Natural killer cell treated with Interleukin-12 subunit alpha and Interleukin-12 subunit beta and Interleukin-15 and Interleukin-18, amount 100 ng/mL, for 72 hours (primary cell): ENCODE results near the gene SLC1A4. TPM values are rescaled to one million over a fixed set of nuclear protein-coding genes. Genes with fewer than 3 reads are reported as not detected.

Experiments used
- ATAC-seq, 2 donors: fragments of 150-1000 bp; cut with Tn5 transposase in 1 of 2; sonication (Bioruptor Pico), chemical (Tn5 transposase) in 1 of 2; 2 replicates each; pipeline ENCODE4 v1.10.0; 2021
- DNase-seq: peaks from one replicate; pipeline ENCODE4 v3.0.0; 2022; ENCODE audit warnings: low spot score
- H3K27ac Mint-ChIP-seq, 2 donors: 1 replicate in 1 of 2; 2 replicates in 1 of 2; pipeline ENCODE4 v1.8.0; 2022; ENCODE audit warnings: mixed read lengths in 2 of 2, mild to moderate bottlenecking in 1 of 2, moderate library complexity in 1 of 2
- H3K27me3 Mint-ChIP-seq, 2 donors: 1 replicate in 1 of 2; 2 replicates in 1 of 2; pipeline ENCODE4 v1.8.0; 2022; ENCODE audit warnings: mixed read lengths in 2 of 2
- H3K36me3 Mint-ChIP-seq: one replicate; pipeline ENCODE4 v1.8.0; 2022; ENCODE audit warnings: mixed read lengths
- H3K4me1 Mint-ChIP-seq, 2 donors: 1 replicate in 1 of 2; 2 replicates in 1 of 2; pipeline ENCODE4 v1.8.0; 2022; ENCODE audit warnings: low read depth in 2 of 2, mixed read lengths in 2 of 2, mild to moderate bottlenecking in 1 of 2
- H3K4me3 Mint-ChIP-seq: one replicate; pipeline ENCODE4 v1.8.0; 2022; ENCODE audit warnings: mixed read lengths
- H3K9me3 Mint-ChIP-seq: 2 replicates; pipeline ENCODE4 v1.8.0; 2022; ENCODE audit warnings: mixed read lengths
- total RNA-seq, 2 donors: library from RNA; stranded (reverse); gene quantifications; one replicate each; pipeline ENCODE4 v1.2.3, GENCODE V29; 2022

SLC1A4 gene
- total RNA-seq, 2 donors from 2014 or later, result 34.5 to 34.7 TPM

GRCh38 chr2:64975232-64975821, 13.9 kb upstream of the SLC1A4 start:
- Mint-ChIP-seq H3K4me3 (no peak overlapping the region), H3K36me3 (no peaks in the 10 kb centered on the region), H3K27ac (no peak overlapping the region), H3K4me1 (peaks cover 0 to 6% of the 10 kb centered on the region in 2 donors), H3K9me3 (no peaks in the 10 kb centered on the region), H3K27me3 (peaks cover 0 to 3% of the 10 kb centered on the region in 2 donors)
- ATAC-seq (no peak), DNase-seq (no peak)

GRCh38 chr2:64976276-64976675, 12.9 kb upstream of the SLC1A4 start:
- no peak overlapping the region for H3K27ac Mint-ChIP-seq
- H3K27me3 Mint-ChIP-seq, result peaks cover 0 to 3% of the 10 kb centered on the region in 2 donors
- H3K36me3 Mint-ChIP-seq, result no peaks in the 10 kb centered on the region
- H3K4me1 Mint-ChIP-seq, result peaks cover 0 to 8% of the 10 kb centered on the region in 2 donors
- DNase-seq, result no peak
- H3K4me3 Mint-ChIP-seq, result no peak overlapping the region
- H3K9me3 Mint-ChIP-seq, result no peaks in the 10 kb centered on the region
- peak; percentile 36 to 46 for ATAC-seq

GRCh38 chr2:64978514-64979268, 10.5 kb upstream of the SLC1A4 start:
- DNase-seq (no peak), ATAC-seq (no peak)
- Mint-ChIP-seq H3K36me3 (no peaks in the 10 kb centered on the region), H3K4me1 (peaks cover 8 to 29% of the 10 kb centered on the region in 2 donors), H3K27ac (no peak overlapping the region), H3K27me3 (peaks cover 0 to 3% of the 10 kb centered on the region in 2 donors), H3K9me3 (no peaks in the 10 kb centered on the region), H3K4me3 (no peak overlapping the region)

GRCh38 chr2:64979744-64980143, 9.5 kb upstream of the SLC1A4 start:
- no peaks in the 10 kb centered on the region for H3K9me3 Mint-ChIP-seq
- DNase-seq (no peak), ATAC-seq (no peak)
- H3K4me3 Mint-ChIP-seq, result no peak overlapping the region
- H3K4me1 Mint-ChIP-seq, result peaks cover 9 to 39% of the 10 kb centered on the region in 2 donors
- peaks cover 0 to 3% of the 10 kb centered on the region in 2 donors for H3K27me3 Mint-ChIP-seq
- H3K36me3 Mint-ChIP-seq, result no peaks in the 10 kb centered on the region
- no peak overlapping the region for H3K27ac Mint-ChIP-seq

GRCh38 chr2:64980183-64980582, 9.0 kb upstream of the SLC1A4 start:
- Mint-ChIP-seq H3K9me3 (no peaks in the 10 kb centered on the region), H3K36me3 (no peaks in the 10 kb centered on the region), H3K27me3 (peaks cover 0 to 3% of the 10 kb centered on the region in 2 donors), H3K27ac (no peak overlapping the region), H3K4me1 (peaks cover 12 to 43% of the 10 kb centered on the region in 2 donors), H3K4me3 (no peak overlapping the region)
- DNase-seq, result no peak
- ATAC-seq, result no peak

- ATAC-seq, result peak; percentile 61 to 73
- Mint-ChIP-seq H3K4me3 (peak overlapping the region; percentile 62), H3K27ac (peak overlapping the region; percentile 53 to 67), H3K9me3 (no peaks in the 10 kb centered on the region), H3K4me1 (peaks cover 26 to 64% of the 10 kb centered on the region in 2 donors), H3K27me3 (peaks cover 0 to 3% of the 10 kb centered on the region in 2 donors), H3K36me3 (no peaks in the 10 kb centered on the region)
- no peak for DNase-seq
Observed at GRCh38 chr2:64982311-64982857, 6.8 kb upstream of the SLC1A4 start.

GRCh38 chr2:64982932-64983331, 6.3 kb upstream of the SLC1A4 start:
- peaks cover 0 to 3% of the 10 kb centered on the region in 2 donors for H3K27me3 Mint-ChIP-seq
- H3K4me3 Mint-ChIP-seq, result no peak overlapping the region
- no peaks in the 10 kb centered on the region for H3K9me3 Mint-ChIP-seq
- peak overlapping the region; percentile 53 to 67 for H3K27ac Mint-ChIP-seq
- DNase-seq, result no peak
- no peak for ATAC-seq
- no peaks in the 10 kb centered on the region for H3K36me3 Mint-ChIP-seq
- H3K4me1 Mint-ChIP-seq, result peaks cover 29 to 69% of the 10 kb centered on the region in 2 donors

GRCh38 chr2:64985447-64985846, 3.8 kb upstream of the SLC1A4 start:
- ATAC-seq (peak in 1 of 2 donors; percentile 28), DNase-seq (no peak)
- no peaks in the 10 kb centered on the region for H3K36me3 Mint-ChIP-seq
- peak overlapping the region; percentile 87 for H3K4me3 Mint-ChIP-seq
- H3K27ac Mint-ChIP-seq, result peak overlapping the region in 1 of 2 donors; percentile 43
- H3K4me1 Mint-ChIP-seq, result peaks cover 42 to 73% of the 10 kb centered on the region in 2 donors
- H3K9me3 Mint-ChIP-seq, result no peaks in the 10 kb centered on the region
- H3K27me3 Mint-ChIP-seq, result no peaks in the 10 kb centered on the region

GRCh38 chr2:64987001-64987955, 1.9 kb upstream of the SLC1A4 start:
- Mint-ChIP-seq H3K4me3 (peak overlapping the region; percentile 87), H3K4me1 (peaks cover 46 to 74% of the 10 kb centered on the region in 2 donors), H3K27ac (peak overlapping the region; percentile 58 to 86), H3K36me3 (no peaks in the 10 kb centered on the region), H3K27me3 (no peaks in the 10 kb centered on the region), H3K9me3 (no peaks in the 10 kb centered on the region)
- ATAC-seq, result no peak
- DNase-seq, result no peak

GRCh38 chr2:64987956-64988419, 1.2 kb upstream of the SLC1A4 start:
- Mint-ChIP-seq H3K27me3 (no peaks in the 10 kb centered on the region), H3K4me3 (peak overlapping the region; percentile 87), H3K36me3 (no peaks in the 10 kb centered on the region), H3K27ac (peak overlapping the region; percentile 58 to 86), H3K4me1 (peaks cover 47 to 74% of the 10 kb centered on the region in 2 donors), H3K9me3 (no peaks in the 10 kb centered on the region)
- no peak for ATAC-seq
- no peak for DNase-seq

- DNase-seq, result peak; percentile 86
- no peaks in the 10 kb centered on the region for H3K9me3 Mint-ChIP-seq
- peak overlapping the region; percentile 87 for H3K4me3 Mint-ChIP-seq
- no peaks in the 10 kb centered on the region for H3K27me3 Mint-ChIP-seq
- H3K4me1 Mint-ChIP-seq, result peaks cover 53 to 76% of the 10 kb centered on the region in 2 donors
- H3K36me3 Mint-ChIP-seq, result no peaks in the 10 kb centered on the region
- peak; percentile 65 to 73 for ATAC-seq
- H3K27ac Mint-ChIP-seq, result peak overlapping the region; percentile 58 to 86
Observed at GRCh38 chr2:64988420-64989125, 626 bp upstream of the SLC1A4 start.

- Mint-ChIP-seq H3K27ac (peak overlapping the region; percentile 66 to 75), H3K36me3 (no peaks in the 10 kb centered on the region), H3K4me3 (peak overlapping the region; percentile 93), H3K9me3 (no peaks in the 10 kb centered on the region), H3K4me1 (peaks cover 50 to 68% of the 10 kb centered on the region in 2 donors), H3K27me3 (no peaks in the 10 kb centered on the region)
- DNase-seq (no peak), ATAC-seq (no peak)
Observed at GRCh38 chr2:64989982-64990614, 899 bp downstream of the SLC1A4 start.
